ENCODE data around the gene CAMK1D.
A peak's percentile ranks its signal among the peaks of the same experiment; 100 is the strongest.

CAMK1D gene

GRCh38 chr10:12375076-12375504 is 25.7 kb downstream of the CAMK1D start:
- no peak for TF ChIP-seq CTCF (IDR thresholded peaks at IDR 0.05)
- DNase-seq (ENCODE audit: low spot score), result no peak
- H3K4me3 ChIP-seq, result peak overlapping the region; percentile 22
- peak overlapping the region in 1 of 2 donors; percentile 79 for H3K27ac ChIP-seq

GRCh38 chr10:12376211-12376610 is 26.9 kb downstream of the CAMK1D start:
- DNase-seq (ENCODE audit: low spot score), result no peak
- no peak overlapping the region for H3K4me3 ChIP-seq
- H3K27ac ChIP-seq, result no peak overlapping the region
- no peak for TF ChIP-seq CTCF (IDR thresholded peaks at IDR 0.05)

- Histone ChIP-seq H3K4me3 (no peak overlapping the region), H3K27ac (no peak overlapping the region)
- no peak for DNase-seq (ENCODE audit: low spot score)
- no peak for TF ChIP-seq CTCF (IDR thresholded peaks at IDR 0.05)
Measured at GRCh38 chr10:12377658-12378290, 28.4 kb downstream of the CAMK1D start.

- Histone ChIP-seq H3K27ac (no peak overlapping the region), H3K4me3 (no peak overlapping the region)
- DNase-seq (ENCODE audit: low spot score), result no peak
- TF ChIP-seq CTCF (IDR thresholded peaks at IDR 0.05), result no peak
Measured at GRCh38 chr10:12380999-12381398, 31.7 kb downstream of the CAMK1D start.

- DNase-seq (ENCODE audit: low spot score), result no peak
- TF ChIP-seq CTCF (IDR thresholded peaks at IDR 0.05), result no peak
Measured at GRCh38 chr10:12381536-12382156, 32.3 kb downstream of the CAMK1D start.

GRCh38 chr10:12382157-12382548 is 32.8 kb downstream of the CAMK1D start:
- TF ChIP-seq CTCF (IDR thresholded peaks at IDR 0.05), result no peak
- Histone ChIP-seq H3K27ac (no peak overlapping the region), H3K4me3 (no peak overlapping the region)
- no peak for DNase-seq (ENCODE audit: low spot score)

More at GRCh38 chr10:12381536-12382156, 32.3 kb downstream of the CAMK1D start:
- Histone ChIP-seq H3K4me3 (no peak overlapping the region), H3K27ac (no peak overlapping the region)

- no peak for TF ChIP-seq CTCF (IDR thresholded peaks at IDR 0.05)
- no peak for DNase-seq (ENCODE audit: low spot score)
- Histone ChIP-seq H3K27ac (no peak overlapping the region), H3K4me3 (no peak overlapping the region)
Measured at GRCh38 chr10:12382956-12383531, 33.7 kb downstream of the CAMK1D start.
